ENCODE measurements around the gene PIP5KL1.

- TF ChIP-seq POLR2A (IDR thresholded peaks at IDR 0.05; ENCODE audit: extremely low read depth, insufficient read length) (no peak), CTCF (IDR thresholded peaks at IDR 0.05; ENCODE audit: low read depth, low read length) (no peak)
These were observed 22.0 kb downstream of the PIP5KL1 start for GRCh38 chr9:127908660-127908926.

Measured in NB4 (cell line).